Suprapubic skin (tissue), 4 donors: ENCODE results near the gene CRACDL.

Experiments
- CTCF ChIP-seq, 2 donors: fragments of 200-600 bp in 1 of 2; fragments of 450-650 bp in 1 of 2; sonication (generic) in 1 of 2; IDR thresholded peaks; one replicate each; pipeline ENCODE4 v1.5.1; 2016 to 2019; ENCODE audit warnings: antibody characterized with exemption in 2 of 2, mild to moderate bottlenecking in 1 of 2, moderate library complexity in 1 of 2
- EP300 ChIP-seq: sonication (generic); formaldehyde crosslinking; IDR thresholded peaks from one replicate; pipeline ENCODE4 v1.6.1; 2017; ENCODE audit warnings: antibody characterized with exemption
- POLR2A ChIP-seq, 2 donors: fragments of 450-650 bp; IDR thresholded peaks; one replicate each; pipeline ENCODE4 v1.6.1; 2017; ENCODE audit warnings: antibody characterized with exemption in 2 of 2, mild to moderate bottlenecking in 2 of 2, moderate library complexity in 2 of 2
- POLR2AphosphoS5 ChIP-seq, 3 donors: sonication (generic); formaldehyde crosslinking; IDR thresholded peaks; one replicate each; pipeline ENCODE4 v1.6.1; 2017; ENCODE audit warnings: antibody characterized with exemption in 3 of 3

GRCh38 chr2:98790221-98790620 lies 145.8 kb downstream of the CRACDL start:
- TF ChIP-seq POLR2A (IDR thresholded peaks at IDR 0.05) (no peak), CTCF (IDR thresholded peaks at IDR 0.05) (no peak), POLR2AphosphoS5 (IDR thresholded peaks at IDR 0.05) (no peak), EP300 (no peak)
